ENCODE data around the gene G6PC1. TPM values are rescaled to one million over a fixed set of nuclear protein-coding genes. Genes with fewer than 3 reads are reported as not detected.

Gene G6PC1
- total and polyA plus RNA-seq, 2 of the 13 experiments (the other 11 are each of a cell fraction or from before 2014, with no cell fraction given): 1.7 to 37.9 TPM

- Histone ChIP-seq H3K27ac (ENCODE audit: extremely low read length, insufficient read depth, low read length) (no peak overlapping the region), H4K20me1 (ENCODE audit: insufficient read depth, low read length) (no peaks in the 10 kb centered on the region), H3K4me2 (ENCODE audit: low read depth, low read length) (peak overlapping the region; percentile 72; the same call in 1 of the 2 replicates), H2AFZ (ENCODE audit: low read length) (no peak overlapping the region), H3K27me3 (ENCODE audit: control insufficient read depth in 1 of 2, insufficient read depth in 2 of 2, low read length in 2 of 2) (no peaks in the 10 kb centered on the region), H3K79me2 (ENCODE audit: insufficient read depth, low read length) (no peaks in the 10 kb centered on the region), H3K4me3 (replicated peaks in 1 of 3; ENCODE audit: insufficient read depth in 1 of 3, low read depth in 2 of 3, low read length in 3 of 3) (no peak overlapping the region), H3K9me3 (ENCODE audit: low read length) (no peaks in the 10 kb centered on the region), H3K9ac (ENCODE audit: insufficient read depth, low read depth, low read length) (no peak overlapping the region), H3K36me3 (replicated peaks in 1 of 2; ENCODE audit: control insufficient read depth in 1 of 2, insufficient read depth in 2 of 2, low read length in 2 of 2) (no peaks in the 10 kb centered on the region), H3K4me1 (ENCODE audit: insufficient read depth, low read length) (peaks cover 71% of the 10 kb centered on the region)
- ChIA-PET POLR2A (interaction anchor here (1.0 to 2.9 kb wide), 6 partner anchors 12 to 119 kb away, joined by 3 to 18 read pairs (median 4); partner anchors contain the start of gene RPL27), CTCF (ENCODE audit: low intra/inter-chr PET ratio, low total read pairs) (interaction anchor here (0.7 to 1.9 kb wide), 2 partner anchors 50 to 59 kb away, joined by 3 to 6 read pairs; no protein-coding TSS in a partner anchor)
- WGBS (ENCODE audit: low lambda C conversion rate): 68% methylated on average over 8 of the region's 8 CpGs
- no TSS peak for BruUV-seq (replicated peaks)
- FAIRE-seq (no peak), DNase-seq (ENCODE audit: low spot score) (no peak), ATAC-seq (no peak; the same call in 2 of the 3 replicates)
- intact Hi-C loops (cut with micrococcal nuclease; ENCODE audit: unreplicated experiment): loop anchor here (1.0 kb wide), 1 partner anchor 50 kb away; no protein-coding TSS in a partner anchor
- TF ChIP-seq NR2F6 (IDR thresholded peaks at IDR 0.05): 0 out of 2 replicates have a peak, but pooled peaks have one; percentile 26
- TF ChIP-seq NR2F6 (CRISPR knock-in tag; IDR thresholded peaks at IDR 0.05): no peak
- TF ChIP-seq ZBTB8A (CRISPR knock-in tag; IDR thresholded peaks at IDR 0.05; ENCODE audit: borderline replicate concordance, low read depth): no peak
- TF ChIP-seq ZNF121 (CRISPR knock-in tag; IDR thresholded peaks at IDR 0.05): peak; percentile 95
- TF ChIP-seq REPIN1 (CRISPR knock-in tag; IDR thresholded peaks at IDR 0.05; ENCODE audit: borderline replicate concordance, low read depth): 0 out of 2 replicates have a peak, but pooled peaks have one; percentile 13
- TF ChIP-seq MAFK (conservative IDR thresholded peaks at IDR 0.05 in 1 of 2, IDR thresholded peaks at IDR 0.05 in 1 of 2; ENCODE audit: low read length in 2 of 2): 0 out of 4 replicates have a peak, but pooled peaks have one; percentile 4 to 31
- TF ChIP-seq KAT8 (CRISPR knock-in tag; IDR thresholded peaks at IDR 0.05): no peak
- TF ChIP-seq KDM5B (CRISPR knock-in tag; IDR thresholded peaks at IDR 0.05; ENCODE audit: borderline replicate concordance): peak; percentile 24; the same call in 1 of the 2 replicates
- peak; percentile 96 for TF ChIP-seq ZNF770 (CRISPR knock-in tag; IDR thresholded peaks at IDR 0.05)
- TF ChIP-seq STAT6 (CRISPR knock-in tag; IDR thresholded peaks at IDR 0.05; ENCODE audit: borderline replicate concordance): no peak
- 0 out of 2 replicates have a peak, but pooled peaks have one; percentile 8 for TF ChIP-seq ZBED4 (CRISPR knock-in tag; IDR thresholded peaks at IDR 0.05; ENCODE audit: borderline replicate concordance)
- in situ Hi-C loops (cut with HindIII; ENCODE audit: extremely low pct_ligation_motif_present, low pct_unique_long_range_greater_than_20kb): no loop called here
Observed at GRCh38 chr17:42878924-42879595, 21.5 kb upstream of the G6PC1 start.

All from HepG2 (cell line).